ENCODE results near the gene LPCAT3.
"Not testable (repeated sequence)": the region's sequence is repeated elsewhere in the genome, so short reads cannot be mapped to it uniquely, and the experiment has no call there.

The LPCAT3 gene
- 15.2 to 21.9 (median 21.4) reads per million in 3 experiments for total RNA-seq

- peak; percentile 98 for DNase-seq
These were observed at the start of gene LPCAT3 for GRCh38 chr12:7018350-7019042. Gene LPCAT3 (minus strand): TSS chr12:7018476. CDS start chr12:7018424, 52 bp downstream.

GRCh38 chr12:7067096-7067495 is 48.8 kb upstream of the LPCAT3 start:
- DNase-seq = no peak

GRCh38 chr12:7066596-7066995 is 48.3 kb upstream of the LPCAT3 start:
- DNase-seq = no peak

GRCh38 chr12:7065073-7065623 is 46.9 kb upstream of the LPCAT3 start:
- DNase-seq = no peak

- DNase-seq = no peak
These were observed 46.2 kb upstream of the LPCAT3 start for GRCh38 chr12:7064516-7064915.

- DNase-seq = no peak
These were observed 43.3 kb upstream of the LPCAT3 start for GRCh38 chr12:7061596-7061995.

GRCh38 chr12:7061138-7061537 is 42.9 kb upstream of the LPCAT3 start:
- no peak for DNase-seq

- DNase-seq = no peak
These were observed 42.2 kb upstream of the LPCAT3 start, which contains the start of gene C1S for GRCh38 chr12:7060353-7060954. Gene C1S (plus strand): TSS chr12:7060718. CDS start chr12:7061913, 1,195 bp downstream.

- DNase-seq = no peak
These were observed 41.5 kb upstream of the LPCAT3 start for GRCh38 chr12:7059780-7060179.

GRCh38 chr12:7058850-7059395 is 40.6 kb upstream of the LPCAT3 start:
- no peak for DNase-seq

- no peak for DNase-seq
These were observed 40.0 kb upstream of the LPCAT3 start for GRCh38 chr12:7058163-7058845.

- not testable (repeated sequence) for DNase-seq
These were observed 37.5 kb upstream of the LPCAT3 start for GRCh38 chr12:7055736-7056135.

- no peak for DNase-seq
These were observed 36.6 kb upstream of the LPCAT3 start for GRCh38 chr12:7054925-7055324.

GRCh38 chr12:7049973-7050372 is 31.7 kb upstream of the LPCAT3 start:
- DNase-seq = not testable (repeated sequence)

- not testable (repeated sequence) for DNase-seq
These were observed 31.2 kb upstream of the LPCAT3 start for GRCh38 chr12:7049445-7049951.

GRCh38 chr12:7047306-7047705 is 29.0 kb upstream of the LPCAT3 start:
- DNase-seq = no peak

- no peak for DNase-seq
These were observed 28.3 kb upstream of the LPCAT3 start for GRCh38 chr12:7046383-7047105.

GRCh38 chr12:7045913-7046312 is 27.6 kb upstream of the LPCAT3 start:
- DNase-seq = no peak

GRCh38 chr12:7042842-7043241 is 24.6 kb upstream of the LPCAT3 start:
- DNase-seq = no peak

- DNase-seq = no peak
These were observed 21.1 kb upstream of the LPCAT3 start for GRCh38 chr12:7039403-7039802.

- no peak for DNase-seq
These were observed 20.3 kb upstream of the LPCAT3 start for GRCh38 chr12:7038591-7038990.

GRCh38 chr12:7037411-7037810 is 19.1 kb upstream of the LPCAT3 start:
- DNase-seq = not testable (repeated sequence)
